GM06990 (cell line): Measurements from ENCODE around the gene CDC42BPB.

Source experiments
- DNase-seq: peaks from one replicate; pipeline ENCODE4 v3.0.0-alpha.2; 2011; ENCODE audit not compliant: insufficient read length; ENCODE audit errors: extremely low read depth
- H3K27me3 ChIP-seq: replicated peaks from 2 replicates; pipeline ENCODE4 v1.6.0; 2011; ENCODE audit warnings: low read length; ENCODE audit not compliant: control insufficient read depth, insufficient read depth
- H3K36me3 ChIP-seq: 2 replicates; pipeline ENCODE4 v1.5.1; 2011; ENCODE audit warnings: low read length; ENCODE audit not compliant: control insufficient read depth, insufficient read depth
- H3K4me3 ChIP-seq: replicated peaks from 2 replicates; pipeline ENCODE4 v1.5.1; 2011; ENCODE audit warnings: low read depth, mild to moderate bottlenecking, control low read depth, low read length
- TF ChIP-seq, protein P1 (sequence below): IDR thresholded peaks from 2 replicates; pipeline ENCODE4 v1.5.1; 2011; ENCODE audit warnings: low read length, control low read depth, mild to moderate bottlenecking, inconsistent platforms; ENCODE audit not compliant: insufficient read depth, poor library complexity, severe bottlenecking

CDC42BPB gene

DNA sequence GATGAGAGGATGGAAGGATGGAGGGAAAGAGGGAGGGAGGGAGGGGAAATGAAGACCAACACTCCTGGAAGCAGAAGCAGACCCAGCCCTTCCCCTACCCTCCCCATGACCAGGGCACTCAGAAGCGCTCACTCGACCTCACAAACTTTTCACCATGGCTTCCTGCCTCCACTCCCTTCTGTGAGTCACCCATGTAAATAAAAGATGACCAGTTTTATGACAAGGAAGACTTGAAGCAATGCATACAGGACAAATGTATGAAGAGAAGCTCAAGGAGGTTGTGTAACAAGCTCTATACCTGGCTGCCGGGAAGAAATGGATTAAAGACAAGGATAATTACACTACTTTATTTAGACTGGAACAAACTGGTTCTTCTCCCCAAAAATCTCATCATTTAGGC lies 63.8 kb downstream of the CDC42BPB start:
- TF ChIP-seq, protein P1, sequence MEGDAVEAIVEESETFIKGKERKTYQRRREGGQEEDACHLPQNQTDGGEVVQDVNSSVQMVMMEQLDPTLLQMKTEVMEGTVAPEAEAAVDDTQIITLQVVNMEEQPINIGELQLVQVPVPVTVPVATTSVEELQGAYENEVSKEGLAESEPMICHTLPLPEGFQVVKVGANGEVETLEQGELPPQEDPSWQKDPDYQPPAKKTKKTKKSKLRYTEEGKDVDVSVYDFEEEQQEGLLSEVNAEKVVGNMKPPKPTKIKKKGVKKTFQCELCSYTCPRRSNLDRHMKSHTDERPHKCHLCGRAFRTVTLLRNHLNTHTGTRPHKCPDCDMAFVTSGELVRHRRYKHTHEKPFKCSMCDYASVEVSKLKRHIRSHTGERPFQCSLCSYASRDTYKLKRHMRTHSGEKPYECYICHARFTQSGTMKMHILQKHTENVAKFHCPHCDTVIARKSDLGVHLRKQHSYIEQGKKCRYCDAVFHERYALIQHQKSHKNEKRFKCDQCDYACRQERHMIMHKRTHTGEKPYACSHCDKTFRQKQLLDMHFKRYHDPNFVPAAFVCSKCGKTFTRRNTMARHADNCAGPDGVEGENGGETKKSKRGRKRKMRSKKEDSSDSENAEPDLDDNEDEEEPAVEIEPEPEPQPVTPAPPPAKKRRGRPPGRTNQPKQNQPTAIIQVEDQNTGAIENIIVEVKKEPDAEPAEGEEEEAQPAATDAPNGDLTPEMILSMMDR = no peak
- Histone ChIP-seq H3K27me3 (no peaks in the 10 kb centered on the region), H3K36me3 (no peaks in the 10 kb centered on the region; the same call in 1 of the 2 replicates), H3K4me3 (no peak overlapping the region)
- no peak for DNase-seq

DNA sequence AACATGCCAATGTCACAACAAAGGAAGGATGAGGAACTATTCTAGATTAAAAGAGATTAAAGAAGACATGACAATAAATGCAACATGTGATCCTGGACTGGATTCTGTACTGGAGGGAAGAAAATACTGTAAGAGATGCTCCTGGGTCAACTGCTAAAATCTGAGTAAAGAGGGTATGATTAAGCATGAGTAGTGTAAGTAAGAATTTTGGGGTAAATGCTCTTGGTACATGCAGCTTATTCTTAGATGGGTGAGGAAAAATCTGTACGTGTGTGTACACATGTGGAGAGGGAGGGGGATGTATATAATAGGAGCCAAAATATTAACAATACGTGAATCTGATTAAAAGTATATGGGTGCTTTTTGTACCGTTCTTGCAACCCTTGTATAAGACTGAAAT lies 66.0 kb downstream of the CDC42BPB start:
- no peak for DNase-seq
- no peaks in the 10 kb centered on the region for H3K27me3 ChIP-seq
- no peak overlapping the region for H3K4me3 ChIP-seq
- no peaks in the 10 kb centered on the region; the same call in 1 of the 2 replicates for H3K36me3 ChIP-seq
- TF ChIP-seq, protein P1 = no peak

DNA sequence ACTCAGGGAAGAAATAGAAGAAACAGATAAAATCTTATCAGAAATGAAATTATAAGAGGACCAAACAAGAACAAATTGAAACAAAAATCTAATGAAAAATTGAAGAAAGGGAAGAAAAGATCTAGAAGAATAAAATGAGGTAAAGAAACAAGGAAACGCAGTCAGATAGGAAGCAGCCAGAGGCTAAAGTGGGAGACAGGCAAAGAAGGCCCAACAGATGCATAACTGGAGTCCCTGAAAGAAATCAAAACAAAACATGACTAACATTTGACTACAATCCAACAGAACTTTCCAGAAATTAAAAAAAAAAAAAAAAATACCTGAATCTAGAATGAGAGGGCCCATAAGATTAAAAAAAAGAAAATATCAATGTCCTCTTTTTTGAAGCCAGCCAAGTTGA lies 69.3 kb downstream of the CDC42BPB start:
- DNase-seq = no peak
- H3K36me3 ChIP-seq = no peaks in the 10 kb centered on the region; the same call in none of the 2 replicates
- no peaks in the 10 kb centered on the region for H3K27me3 ChIP-seq
- TF ChIP-seq, protein P1 = no peak
- no peak overlapping the region for H3K4me3 ChIP-seq

DNA sequence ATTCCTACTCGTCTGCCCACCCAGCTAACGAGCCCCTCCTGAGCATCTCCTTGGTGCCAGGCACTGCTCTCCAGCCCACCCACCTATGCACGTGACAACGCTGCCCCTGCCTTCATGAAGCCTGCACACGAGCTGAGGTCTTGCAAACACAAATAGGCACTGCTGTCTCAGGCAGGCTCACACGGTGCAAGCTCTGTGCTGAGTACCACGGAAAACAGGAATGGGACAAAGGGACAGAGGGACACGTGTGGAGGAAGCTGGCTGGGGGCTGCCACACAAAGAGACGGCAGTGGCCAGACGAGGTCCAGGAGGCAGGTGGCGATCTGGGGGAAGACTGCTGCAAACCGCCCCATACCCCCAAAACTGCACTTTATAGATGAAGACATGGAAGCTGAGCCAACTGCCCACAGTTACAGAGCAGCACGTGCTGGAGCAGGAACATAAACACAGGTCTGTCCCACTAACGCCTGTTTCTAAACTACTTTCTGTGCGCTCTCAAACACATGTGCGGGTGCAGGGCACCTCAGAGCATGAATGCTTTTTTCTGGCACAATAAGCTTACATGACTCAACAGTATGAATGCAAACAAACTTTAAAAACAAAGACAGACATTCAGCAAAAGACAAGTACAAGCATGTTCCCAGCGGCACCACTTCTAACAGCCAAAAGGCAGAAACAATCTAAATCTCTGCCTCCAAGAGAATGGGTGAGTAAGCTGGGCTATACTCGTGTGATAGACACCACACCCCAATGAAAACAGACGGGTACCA lies 70.4 kb downstream of the CDC42BPB start:
- no peaks in the 10 kb centered on the region; the same call in none of the 2 replicates for H3K36me3 ChIP-seq

DNA sequence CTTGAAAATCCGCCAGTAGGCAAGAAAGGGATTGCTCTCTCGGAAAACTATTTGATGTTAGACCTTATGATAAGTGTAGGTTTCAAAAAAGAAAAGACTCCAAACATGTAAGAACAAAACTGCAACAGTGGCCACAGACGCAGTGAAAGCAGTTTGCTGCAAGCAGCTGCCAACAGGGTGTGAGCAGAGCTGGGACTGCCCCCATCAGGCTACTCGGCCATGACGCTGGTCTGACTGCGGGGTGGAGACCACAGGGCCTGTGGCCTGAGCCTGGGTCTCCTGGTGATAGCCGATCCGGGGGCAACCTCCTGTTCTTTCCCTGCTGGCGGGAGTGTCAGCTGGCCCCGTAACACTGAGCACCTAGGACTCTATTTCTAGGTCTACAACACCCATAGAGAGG lies 71.7 kb downstream of the CDC42BPB start:
- no peak overlapping the region for H3K4me3 ChIP-seq
- H3K27me3 ChIP-seq = no peaks in the 10 kb centered on the region
- DNase-seq = peak; percentile 43
- TF ChIP-seq, protein P1 = peak; percentile 26
- H3K36me3 ChIP-seq = no peaks in the 10 kb centered on the region; the same call in none of the 2 replicates

More for the DNA sequence above, 70.4 kb downstream of the CDC42BPB start:
- TF ChIP-seq, protein P1 = no peak
- Histone ChIP-seq H3K4me3 (no peak overlapping the region), H3K27me3 (no peaks in the 10 kb centered on the region)
- no peak for DNase-seq
